HCT116 (cell line): Measurements from ENCODE around the gene RNF113A. TPM values are rescaled to one million over a fixed set of nuclear protein-coding genes. Genes with fewer than 3 reads are reported as not detected.

Source experiments
- ATAC-seq: fragments of 200-7000 bp; cut with Tn5 transposase; 2 replicates; pipeline ENCODE4 v1.9.1; 2020; ENCODE audit warnings: mild to moderate bottlenecking, moderate library complexity
- BruUV-seq: library from RNA; stranded (reverse); fragments of 400-500 nt; replicated peaks from 2 replicates; lab custom pipeline; 2021; lab: Mats Ljungman, UMichigan
- CTCF ChIA-PET: fragments of 300-600 bp; sonication (Branson Sonifier 250); formaldehyde crosslinking; loops from one replicate; lab custom pipeline; 2021; ENCODE audit warnings: antibody characterized with exemption; lab: Charles Lee
- POLR2A ChIA-PET: fragments of 300-600, 350-600 bp; sonication (Branson Sonifier 250); formaldehyde crosslinking; loops from one replicate; lab custom pipeline; 2021; ENCODE audit warnings: antibody characterized with exemption; lab: Charles Lee
- RAD21 ChIA-PET, 2 experiments: fragments of 300-600 bp; sonication (Branson Sonifier 250); formaldehyde crosslinking; loops; one replicate each; lab custom pipeline; 2023; ENCODE audit warnings: low total read pairs in 2 of 2; ENCODE audit not compliant: uncharacterized antibody in 2 of 2, unreplicated experiment in 2 of 2, low non-redundant PET in 1 of 2; lab: Charles Lee
- DNase-seq: peaks from one replicate; pipeline ENCODE4 v3.0.0-alpha.2; 2010; ENCODE audit warnings: low read depth, low spot score
- H2AFZ ChIP-seq: fragments of 200-600 bp; shearing (Covaris generic), sonication (generic); 2 replicates; pipeline ENCODE4 v1.6.1; 2017; ENCODE audit warnings: low read depth, mixed run types, mixed read lengths, antibody characterized with exemption, low read length; ENCODE audit not compliant: poor library complexity, severe bottlenecking
- H3K27ac ChIP-seq: 2 replicates; pipeline ENCODE4 v1.5.1; 2012; ENCODE audit warnings: low read depth, low read length
- H3K27me3 ChIP-seq: fragments of 200-600 bp; sonication (generic); 2 replicates; pipeline ENCODE4 v1.6.1; 2016; ENCODE audit warnings: mixed run types, low read length, mixed read lengths; ENCODE audit not compliant: insufficient read depth
- H3K36me3 ChIP-seq, 2 experiments: fragments of 200-500 bp in 1 of 2; fragments of 200-600 bp in 1 of 2; sonication (Bioruptor generic) in 1 of 2; sonication (generic) in 1 of 2; 2 replicates each; pipeline versions ENCODE4 v1.5.1 to v1.6.1; 2014 to 2016; ENCODE audit warnings: low read length in 2 of 2, inconsistent platforms in 1 of 2, mixed read lengths in 1 of 2, mixed run types in 1 of 2; ENCODE audit not compliant: insufficient read depth in 2 of 2, control insufficient read depth in 1 of 2
- H3K4me1 ChIP-seq, 2 experiments: fragments of 200-600 bp in 1 of 2; sonication (generic) in 1 of 2; 2 replicates each; pipeline versions ENCODE4 v1.5.1 to v1.6.1; 2012 to 2017; ENCODE audit warnings: low read length in 2 of 2, inconsistent platforms in 1 of 2, mild to moderate bottlenecking in 1 of 2, mixed read lengths in 1 of 2, mixed run types in 1 of 2, moderate library complexity in 1 of 2; ENCODE audit not compliant: insufficient read depth in 2 of 2, control insufficient read depth in 1 of 2
- H3K4me2 ChIP-seq: fragments of 200-600 bp; sonication (generic); 2 replicates; pipeline ENCODE4 v1.6.1; 2017; ENCODE audit warnings: mixed run types, low read length, mixed read lengths
- H3K4me3 ChIP-seq, 2 experiments: fragments of 200-600 bp in 1 of 2; sonication (generic) in 1 of 2; replicated peaks in 1 of 2; 2 replicates each; pipeline ENCODE4 v1.5.1; 2011 to 2016; ENCODE audit warnings: low read length in 2 of 2, control low read depth in 1 of 2, low read depth in 1 of 2, mild to moderate bottlenecking in 1 of 2, mixed read lengths in 1 of 2, mixed run types in 1 of 2
- H3K79me2 ChIP-seq: fragments of 200-600 bp; sonication (generic); 2 replicates; pipeline ENCODE4 v1.6.1; 2017; ENCODE audit warnings: mild to moderate bottlenecking, mixed run types, low read length, moderate library complexity, mixed read lengths; ENCODE audit not compliant: insufficient read depth
- H3K9ac ChIP-seq: fragments of 200-600 bp; sonication (generic); 2 replicates; pipeline ENCODE4 v1.6.1; 2016; ENCODE audit warnings: low read length, mixed read lengths
- H3K9me2 ChIP-seq: fragments of 200-600 bp; sonication (generic), shearing (Covaris generic); 2 replicates; pipeline ENCODE4 v1.6.1; 2017; ENCODE audit warnings: mixed run types, mild to moderate bottlenecking, moderate library complexity; ENCODE audit not compliant: insufficient read depth
- H3K9me3 ChIP-seq, 2 experiments: fragments of 200-500 bp in 1 of 2; fragments of 200-600 bp in 1 of 2; sonication (Bioruptor generic) in 1 of 2; sonication (generic) in 1 of 2; 2 replicates each; pipeline ENCODE4 v1.6.1; 2014 to 2017; ENCODE audit warnings: low read length in 2 of 2, mixed read lengths in 2 of 2, inconsistent platforms in 1 of 2, low read depth in 1 of 2, mild to moderate bottlenecking in 1 of 2, mixed run types in 1 of 2, moderate library complexity in 1 of 2; ENCODE audit not compliant: control insufficient read depth in 1 of 2, insufficient read depth in 1 of 2
- H4K20me1 ChIP-seq: fragments of 200-600 bp; sonication (generic), shearing (Covaris generic); 2 replicates; pipeline ENCODE4 v1.6.1; 2017; ENCODE audit warnings: mixed run types, mild to moderate bottlenecking, moderate library complexity; ENCODE audit not compliant: insufficient read depth
- CBX3 ChIP-seq: IDR thresholded peaks from 2 replicates; pipeline ENCODE4 v1.6.1; 2012; ENCODE audit warnings: low read depth
- CTCF ChIP-seq, 3 experiments: fragments of 200-600 bp in 1 of 3; sonication (generic) in 1 of 3; IDR thresholded peaks in 2 of 3; conservative IDR thresholded peaks in 1 of 3; 2 replicates each; pipeline ENCODE4 v1.5.1; 2012 to 2017; ENCODE audit warnings: low read depth in 2 of 3, low read length in 2 of 3, antibody characterized with exemption in 1 of 3, borderline replicate concordance in 1 of 3, control low read depth in 1 of 3, mild to moderate bottlenecking in 1 of 3, mixed read lengths in 1 of 3, mixed run types in 1 of 3, moderate library complexity in 1 of 3; ENCODE audit not compliant: insufficient read depth in 1 of 3
- POLR2AphosphoS5 ChIP-seq: IDR thresholded peaks from 2 replicates; pipeline ENCODE4 v1.6.1; 2011; ENCODE audit warnings: mild to moderate bottlenecking, low read depth, low read length, moderate library complexity
- SP1 ChIP-seq: IDR thresholded peaks from 2 replicates; pipeline ENCODE4 v1.6.1; 2012; ENCODE audit warnings: low read depth
- TCF7L2 ChIP-seq: IDR thresholded peaks from 2 replicates; pipeline ENCODE4 v1.7.0; 2011; ENCODE audit warnings: borderline replicate concordance, inconsistent platforms; ENCODE audit not compliant: insufficient read depth, insufficient read length; ENCODE audit errors: extremely low read depth
- ZNF274 ChIP-seq: fragments of 200-500 bp; sonication (Bioruptor generic); IDR thresholded peaks from 2 replicates; pipeline ENCODE4 v1.6.1; 2014; ENCODE audit warnings: mild to moderate bottlenecking, low read depth, low read length, inconsistent platforms
- intact Hi-C: fragments of 100-400 bp; cut with micrococcal nuclease; formaldehyde crosslinking; loops from 2 replicates; pipeline ENCODE4 v1.10.0; 2022
- total RNA-seq: library from RNA; stranded (reverse); gene quantifications from one replicate; pipeline ENCODE4 v1.2.1, GENCODE V29; 2021; ENCODE audit not compliant: unreplicated experiment
- TF ChIP-seq, protein P1 (sequence below): IDR thresholded peaks from 2 replicates; pipeline ENCODE4 v1.6.1; 2011; ENCODE audit warnings: mild to moderate bottlenecking, low read length, moderate library complexity; ENCODE audit not compliant: insufficient replicate concordance; ENCODE audit errors: extremely low read depth

Gene RNF113A
- total RNA-seq, 1 experiment from 2014 or later: 8.1 TPM

DNA sequence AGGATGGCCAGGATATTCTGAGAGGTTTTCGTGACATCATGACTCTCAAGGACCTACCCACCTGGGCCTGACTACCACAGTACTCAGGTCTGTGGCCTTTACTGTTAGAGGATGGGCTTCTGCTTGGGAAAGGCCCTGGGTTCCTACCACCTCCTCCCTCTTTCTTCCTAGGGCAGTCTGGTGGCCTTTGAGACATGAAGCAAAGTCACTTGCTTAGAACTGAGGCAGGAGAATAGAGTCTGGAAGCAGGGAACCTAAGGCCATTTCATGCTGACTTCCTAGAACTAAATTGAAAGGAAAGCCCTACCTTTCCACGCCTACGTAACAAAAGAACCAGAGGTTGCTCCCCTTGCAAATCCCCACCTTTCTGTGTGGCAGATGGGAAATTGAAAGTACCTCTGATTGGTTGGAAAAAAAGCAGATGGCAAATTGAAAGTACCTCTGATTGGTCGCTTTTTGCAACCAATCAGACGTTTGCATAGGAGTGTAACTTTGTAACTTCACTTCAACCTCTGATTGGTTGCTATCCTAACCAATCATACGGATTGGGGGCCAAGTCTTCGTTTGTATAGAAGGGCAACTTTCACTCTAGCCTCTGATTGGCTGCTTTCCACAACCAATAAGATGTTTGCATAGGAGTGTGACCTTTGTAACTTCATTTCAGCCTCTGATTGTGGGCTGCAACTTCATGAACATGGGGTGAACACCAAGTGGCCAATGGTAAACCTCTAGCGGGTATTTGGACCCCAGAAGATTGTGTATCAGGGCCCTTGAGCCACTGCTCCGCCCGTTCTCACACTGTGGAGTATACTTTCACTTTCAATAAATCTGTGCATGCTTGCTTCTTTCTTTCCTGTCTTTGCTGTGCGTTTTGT is 14.3 kb upstream of the RNF113A start:
- Histone ChIP-seq H3K9ac (no peak overlapping the region), H3K9me2 (no peaks in the 10 kb centered on the region), H3K79me2 (no peaks in the 10 kb centered on the region), H3K4me1 (peaks cover 2 to 6% of the 10 kb centered on the region in 2 experiments; a peak in 2 of 4 replicates), H3K27me3 (no peaks in the 10 kb centered on the region), H3K4me2 (no peak overlapping the region), H4K20me1 (no peaks in the 10 kb centered on the region), H3K9me3 (no peaks in the 10 kb centered on the region), H2AFZ (no peak overlapping the region), H3K36me3 (no peaks in the 10 kb centered on the region), H3K4me3 (no peak overlapping the region), H3K27ac (no peak overlapping the region)
- POLR2A ChIA-PET: no interaction called here
- DNase-seq (no peak), ATAC-seq (no peak)
- RAD21 ChIA-PET: no interaction called here
- CTCF ChIA-PET: no interaction called here
- TF ChIP-seq ZNF274 (no peak), SP1 (no peak), TCF7L2 (no peak), CBX3 (no peak), POLR2AphosphoS5 (no peak), CTCF (IDR thresholded peaks at IDR 0.05 in 2 of 3, conservative IDR thresholded peaks at IDR 0.05 in 1 of 3; ENCODE audit: borderline replicate concordance in 1 of 3, insufficient read depth in 1 of 3, low read depth in 2 of 3, low read length in 2 of 3) (no peak)
- TF ChIP-seq, protein P1, sequence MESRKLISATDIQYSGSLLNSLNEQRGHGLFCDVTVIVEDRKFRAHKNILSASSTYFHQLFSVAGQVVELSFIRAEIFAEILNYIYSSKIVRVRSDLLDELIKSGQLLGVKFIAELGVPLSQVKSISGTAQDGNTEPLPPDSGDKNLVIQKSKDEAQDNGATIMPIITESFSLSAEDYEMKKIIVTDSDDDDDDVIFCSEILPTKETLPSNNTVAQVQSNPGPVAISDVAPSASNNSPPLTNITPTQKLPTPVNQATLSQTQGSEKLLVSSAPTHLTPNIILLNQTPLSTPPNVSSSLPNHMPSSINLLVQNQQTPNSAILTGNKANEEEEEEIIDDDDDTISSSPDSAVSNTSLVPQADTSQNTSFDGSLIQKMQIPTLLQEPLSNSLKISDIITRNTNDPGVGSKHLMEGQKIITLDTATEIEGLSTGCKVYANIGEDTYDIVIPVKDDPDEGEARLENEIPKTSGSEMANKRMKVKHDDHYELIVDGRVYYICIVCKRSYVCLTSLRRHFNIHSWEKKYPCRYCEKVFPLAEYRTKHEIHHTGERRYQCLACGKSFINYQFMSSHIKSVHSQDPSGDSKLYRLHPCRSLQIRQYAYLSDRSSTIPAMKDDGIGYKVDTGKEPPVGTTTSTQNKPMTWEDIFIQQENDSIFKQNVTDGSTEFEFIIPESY: no peak
- intact Hi-C loops: no loop called here
- BruUV-seq: no TSS peak
